HG02763 (cell line): ENCODE results near the gene TAF4.
"Not testable (repeated sequence)": the region's sequence is repeated elsewhere in the genome, so short reads cannot be mapped to it uniquely, and the experiment has no call there.

Experiments
- ATAC-seq: cut with Tn5 transposase; IDR thresholded peaks from one replicate; pipeline ENCODE4 v1.9.1; 2021; ENCODE audit warnings: mild to moderate bottlenecking, moderate library complexity; ENCODE audit not compliant: unreplicated experiment

TAF4 gene

DNA sequence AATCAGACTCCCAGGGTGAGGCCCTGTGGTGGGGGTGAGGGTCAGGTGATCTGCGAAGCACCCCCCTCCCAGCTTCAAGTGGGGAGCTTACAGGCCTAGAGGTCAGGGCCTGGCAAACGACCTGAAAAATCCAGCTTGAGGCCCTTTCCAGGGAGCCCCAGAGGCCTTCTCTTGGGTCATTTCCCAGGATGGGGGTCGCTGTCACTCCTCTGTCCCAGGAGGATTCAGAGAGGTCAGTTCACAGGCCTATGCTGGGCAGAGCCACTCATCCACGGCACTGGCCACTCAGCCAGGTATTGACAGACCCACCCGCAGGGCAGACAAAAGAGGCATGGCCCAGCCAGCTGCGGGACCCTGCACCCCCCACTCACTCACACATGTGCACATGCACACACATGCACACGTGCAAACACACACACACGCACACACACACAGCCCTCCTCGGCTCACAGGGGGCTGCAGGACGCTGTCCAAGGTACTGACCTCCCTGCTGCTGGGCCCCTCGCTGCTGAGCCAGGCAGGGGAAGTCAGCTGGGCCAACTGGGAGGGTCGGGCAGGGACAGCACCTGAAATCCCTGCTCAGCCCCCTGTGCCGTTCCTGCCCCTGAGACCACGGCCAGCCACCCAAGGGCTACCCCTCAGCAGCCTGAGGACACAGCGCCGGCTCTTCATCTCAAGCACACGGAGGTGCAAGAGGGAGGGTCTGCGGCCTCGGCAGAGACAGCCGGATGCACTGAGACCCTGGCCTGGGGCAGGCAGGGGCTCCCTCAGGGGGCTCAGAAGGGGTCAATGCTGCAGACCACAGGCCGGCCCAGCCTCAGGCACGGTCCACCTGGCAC, 113.8 kb downstream of the TAF4 start:
- no peak for ATAC-seq

DNA sequence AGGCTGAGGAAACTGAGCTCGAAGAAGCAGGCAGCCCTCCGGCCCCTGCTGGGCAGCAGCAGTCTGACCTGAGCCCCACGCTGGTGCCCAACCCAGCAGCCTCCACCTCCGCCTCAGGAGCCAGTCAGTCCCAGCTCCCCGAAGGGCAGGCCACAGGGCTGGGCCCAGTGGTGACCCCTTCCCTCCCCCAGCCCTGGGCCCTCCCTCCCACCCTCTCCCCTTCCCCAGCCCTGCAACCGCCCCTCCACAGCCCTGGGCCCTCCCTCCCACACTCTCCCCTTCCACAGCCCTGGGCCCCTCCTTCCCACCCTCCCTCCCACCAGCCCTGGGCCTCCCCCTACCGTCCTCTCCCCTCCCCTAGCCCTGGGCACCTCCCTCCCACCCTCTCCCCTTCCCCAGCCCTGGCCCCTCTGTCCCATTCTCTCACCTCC, 115.0 kb downstream of the TAF4 start:
- no peak for ATAC-seq

DNA sequence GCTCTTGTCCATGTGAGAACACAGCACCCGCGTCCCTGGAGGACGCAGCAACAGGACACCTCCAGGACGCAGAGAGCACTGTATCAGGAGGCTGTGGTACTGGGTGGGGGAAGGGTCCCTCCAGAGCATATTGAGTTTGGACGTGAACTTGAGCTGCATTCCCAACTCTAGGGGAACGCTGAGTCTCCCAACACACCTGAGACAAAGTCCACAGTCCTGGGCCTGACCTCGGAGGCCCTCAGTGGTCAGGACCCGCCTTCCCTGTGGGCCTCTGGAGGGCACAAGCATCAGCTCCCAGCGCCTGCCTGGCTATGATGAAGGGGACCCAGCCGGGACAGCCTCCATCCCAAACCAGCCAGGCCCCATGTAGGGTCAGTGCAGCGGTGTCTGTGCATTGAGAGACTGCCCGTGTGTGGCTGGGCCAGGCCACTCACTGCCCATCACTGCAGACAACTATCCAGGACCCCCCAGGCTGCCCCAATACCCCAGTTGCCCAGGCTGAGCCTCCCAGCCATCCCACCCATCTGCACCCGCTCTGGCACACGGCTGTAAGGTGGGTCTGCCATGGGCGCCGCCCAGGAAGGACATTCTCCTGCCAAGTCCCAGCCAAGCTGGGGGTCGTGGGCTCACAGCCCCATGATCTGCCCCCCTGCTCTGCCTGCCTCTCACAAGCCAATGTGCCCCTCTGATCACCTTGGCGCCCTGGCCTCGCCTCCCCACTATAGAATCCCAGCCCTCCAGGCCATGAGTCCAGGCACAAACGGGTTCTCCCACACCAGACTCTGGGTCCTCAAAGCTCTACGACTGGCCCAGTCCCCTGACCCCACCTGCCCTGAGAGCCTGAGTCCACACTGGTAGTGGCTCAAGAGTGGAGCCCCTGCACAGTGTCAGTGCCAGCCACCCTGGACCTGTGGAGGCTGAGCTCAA, 115.7 kb downstream of the TAF4 start:
- ATAC-seq = no peak

DNA sequence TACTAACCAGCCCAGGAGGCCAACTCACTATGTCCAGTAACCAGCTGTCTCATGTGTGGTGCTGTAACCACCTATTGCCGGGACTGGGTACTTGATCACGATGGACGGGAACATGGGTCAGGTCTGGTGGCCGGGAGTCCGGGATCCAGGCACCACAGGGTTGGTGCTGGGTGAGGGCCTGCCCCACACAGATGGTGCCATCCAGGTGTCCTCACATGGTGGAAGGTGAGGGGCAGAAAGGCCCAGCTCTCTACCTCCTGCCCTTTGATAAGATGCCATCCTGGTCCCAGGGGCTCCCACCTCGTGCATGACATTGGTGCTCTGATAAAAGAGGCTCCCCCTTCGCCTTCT, 116.3 kb downstream of the TAF4 start:
- no peak for ATAC-seq

DNA sequence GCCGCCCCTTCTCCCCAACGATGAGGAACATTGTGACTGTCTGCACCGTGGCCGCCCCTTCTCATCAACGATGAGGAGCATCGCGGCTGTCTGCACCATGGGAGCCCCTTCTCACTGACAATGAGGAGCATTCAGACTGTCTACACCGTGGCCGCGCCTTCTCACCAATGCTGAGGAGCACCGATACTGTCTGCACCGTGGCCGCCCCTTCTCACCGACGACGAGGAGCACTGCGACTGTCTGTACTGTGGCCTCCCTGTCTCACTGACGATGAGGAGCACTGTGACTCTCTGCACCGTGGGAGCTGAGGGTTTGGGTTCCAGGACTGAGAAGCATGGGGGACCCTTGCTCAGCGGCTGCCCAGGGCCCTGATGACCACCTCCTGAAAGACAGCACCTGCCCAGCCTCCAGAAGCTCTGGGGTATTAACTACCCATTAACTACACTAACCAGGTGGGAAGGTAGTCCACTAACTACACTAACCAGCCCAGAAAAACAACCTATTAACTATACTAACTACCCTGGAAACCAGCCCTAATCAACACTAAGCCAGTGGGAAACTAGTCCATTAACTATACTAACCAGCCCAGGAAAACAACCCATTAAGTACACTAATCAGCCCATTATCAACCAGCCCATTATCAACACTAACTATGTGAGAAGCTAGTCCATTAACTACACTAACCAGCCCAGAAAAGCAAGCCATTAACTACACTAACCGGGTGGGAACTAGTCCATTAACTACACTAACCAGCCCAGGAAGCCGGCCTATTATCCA, 116.9 kb downstream of the TAF4 start:
- no peak for ATAC-seq

DNA sequence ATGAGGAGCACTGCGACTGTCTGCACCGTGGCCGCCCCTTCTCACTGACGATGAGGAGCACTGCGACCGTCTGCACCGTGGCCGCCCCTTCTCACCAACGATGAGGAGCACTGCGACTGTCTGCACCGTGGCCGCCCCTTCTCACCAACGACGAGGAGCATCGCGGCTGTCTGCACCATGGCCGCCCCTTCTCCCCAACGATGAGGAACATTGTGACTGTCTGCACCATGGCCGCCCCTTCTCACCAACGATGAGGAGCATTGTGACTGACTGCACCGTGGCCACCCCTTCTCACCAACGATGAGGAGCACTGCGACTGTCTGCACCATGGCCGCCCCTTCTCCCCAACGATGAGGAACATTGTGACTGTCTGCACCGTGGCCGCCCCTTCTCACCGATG, 117.6 kb downstream of the TAF4 start:
- ATAC-seq = not testable (repeated sequence)

DNA sequence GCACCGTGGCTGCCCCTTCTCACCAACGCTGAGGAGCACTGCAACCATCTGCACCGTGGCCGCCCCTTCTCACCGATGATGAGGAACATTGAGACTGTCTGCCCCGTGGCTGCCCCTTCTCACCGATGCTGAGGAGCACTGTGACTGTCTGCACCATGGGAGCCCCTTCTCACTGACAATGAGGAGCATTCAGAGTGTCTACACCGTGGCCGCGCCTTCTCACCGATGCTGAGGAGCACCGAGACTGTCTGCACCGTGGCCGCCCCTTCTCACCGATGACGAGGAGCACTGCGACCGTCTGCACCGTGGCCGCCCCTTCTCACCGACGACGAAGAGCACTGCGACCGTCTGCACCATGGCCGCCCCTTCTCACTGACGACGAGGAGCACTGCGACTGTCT, 120.2 kb downstream of the TAF4 start:
- ATAC-seq = not testable (repeated sequence)

DNA sequence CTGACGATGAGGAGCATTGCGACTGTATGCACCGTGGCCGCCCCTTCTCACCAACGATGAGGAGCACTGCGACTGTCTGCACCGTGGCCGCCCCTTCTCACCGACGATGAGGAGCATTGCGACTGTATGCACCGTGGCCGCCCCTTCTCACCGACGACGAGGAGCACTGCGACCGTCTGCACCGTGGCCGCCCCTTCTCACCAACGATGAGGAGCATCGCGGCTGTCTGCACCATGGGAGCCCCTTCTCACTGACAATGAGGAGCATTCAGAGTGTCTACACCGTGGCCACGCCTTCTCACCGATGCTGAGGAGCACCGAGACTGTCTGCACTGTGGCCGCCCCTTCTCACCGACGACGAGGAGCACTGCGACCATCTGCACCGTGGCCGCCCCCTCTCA, 120.7 kb downstream of the TAF4 start:
- not testable (repeated sequence) for ATAC-seq

DNA sequence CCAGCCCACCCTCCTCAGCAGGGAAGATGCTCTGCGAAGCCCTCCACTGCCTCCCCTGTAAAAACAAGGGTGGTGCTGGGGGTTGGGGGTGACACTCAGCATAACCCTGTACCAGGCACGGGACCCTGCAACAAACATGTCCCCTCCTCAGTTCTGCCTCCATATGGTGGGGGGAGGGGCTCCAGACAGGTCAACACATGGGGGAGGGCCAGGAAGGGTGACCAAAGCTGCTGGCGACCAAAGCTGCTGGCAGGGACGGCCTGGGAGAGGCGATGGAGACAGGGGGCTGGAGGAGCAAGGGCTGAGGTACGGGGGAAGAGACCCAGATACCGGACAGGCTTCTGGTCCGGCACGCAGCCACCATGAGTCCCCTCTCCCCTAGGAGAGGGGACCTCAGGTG, 123.2 kb downstream of the TAF4 start:
- ATAC-seq = no peak

DNA sequence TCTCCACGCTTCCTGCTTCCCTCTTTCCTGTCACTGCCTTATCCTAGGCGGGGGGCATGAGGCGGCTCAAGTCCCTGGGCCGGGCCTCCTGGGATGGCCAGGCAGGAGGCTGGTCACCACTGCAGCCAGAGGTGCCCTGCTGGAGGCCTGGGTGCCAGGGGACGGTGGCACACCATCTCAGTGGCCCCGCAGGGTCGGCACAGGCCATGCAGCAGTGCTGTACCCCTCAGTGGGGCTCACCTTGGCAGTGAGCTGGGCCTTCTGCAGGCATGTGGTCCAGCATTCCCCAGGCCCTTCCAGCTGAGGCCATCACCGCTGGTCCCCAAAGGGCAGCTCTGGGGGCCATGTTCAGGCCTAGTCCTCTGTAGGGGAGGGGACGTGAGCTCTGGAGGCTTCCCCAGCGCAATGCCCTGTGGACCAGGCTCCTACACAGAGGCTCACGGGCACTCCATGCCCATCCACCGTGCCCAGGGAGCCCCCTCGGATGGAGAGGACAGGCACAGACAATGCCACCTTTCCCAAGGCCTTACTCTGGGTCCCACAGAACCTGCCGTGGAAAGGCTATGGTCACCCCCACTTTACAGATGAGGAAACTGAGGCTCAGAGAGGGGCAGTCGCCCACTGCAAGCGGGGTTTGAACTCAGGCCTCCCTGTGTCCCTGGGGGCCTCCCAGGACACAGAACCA, 123.8 kb downstream of the TAF4 start:
- no peak for ATAC-seq

DNA sequence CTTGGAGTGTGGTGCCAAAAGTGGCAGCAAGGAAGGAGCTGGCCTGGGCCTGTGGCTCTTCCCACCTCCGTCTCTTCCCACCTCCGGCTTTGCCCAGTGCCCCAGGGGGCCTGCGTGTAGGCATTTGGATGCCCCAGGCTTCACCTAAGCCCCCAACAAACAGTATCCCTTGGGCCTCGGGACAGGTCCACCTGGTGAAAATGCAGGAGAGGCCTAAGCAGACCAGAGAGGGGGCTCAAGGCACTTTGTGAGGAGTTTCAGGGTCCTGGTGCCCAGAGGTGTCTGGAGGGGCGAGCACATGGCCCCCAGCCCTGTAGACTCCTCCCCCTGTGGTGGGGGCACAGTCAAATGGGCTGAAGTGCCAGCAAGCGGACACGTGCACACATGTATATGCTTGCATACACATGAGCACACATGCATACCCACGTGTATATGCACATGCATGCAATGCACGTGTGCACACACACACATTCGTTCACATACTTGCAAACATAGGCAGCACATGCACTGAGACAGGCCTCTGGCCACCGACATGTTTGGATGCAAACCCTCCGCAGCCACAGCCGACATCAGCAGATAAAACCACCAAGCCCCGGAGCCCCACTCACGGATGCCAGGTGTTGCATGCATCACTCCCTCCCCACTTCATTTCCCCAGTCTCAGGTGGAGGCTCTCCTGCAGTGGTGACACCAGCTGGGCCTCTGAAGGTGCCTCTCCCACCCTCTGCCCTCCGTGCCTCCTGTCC, 124.5 kb downstream of the TAF4 start:
- no peak for ATAC-seq

DNA sequence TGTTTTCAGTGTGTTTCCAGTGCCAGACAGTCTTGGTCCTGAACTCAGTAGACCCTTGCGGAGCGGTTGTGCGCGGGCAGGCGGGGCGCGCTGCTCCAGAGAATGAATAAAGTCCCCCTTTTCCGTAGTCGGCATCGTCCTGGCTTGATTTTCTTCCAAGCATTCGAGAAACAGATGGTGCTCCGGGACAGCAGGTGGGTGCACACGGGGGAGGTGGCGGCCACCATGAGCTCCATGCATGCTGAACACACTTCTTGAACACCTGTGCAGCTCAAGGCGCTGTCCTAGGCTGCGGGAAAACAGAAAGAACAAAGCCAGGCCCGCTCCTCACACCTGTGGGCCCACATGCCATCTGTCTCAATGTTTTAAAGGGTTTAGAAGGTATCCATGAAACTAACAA, 125.2 kb downstream of the TAF4 start:
- ATAC-seq = no peak

DNA sequence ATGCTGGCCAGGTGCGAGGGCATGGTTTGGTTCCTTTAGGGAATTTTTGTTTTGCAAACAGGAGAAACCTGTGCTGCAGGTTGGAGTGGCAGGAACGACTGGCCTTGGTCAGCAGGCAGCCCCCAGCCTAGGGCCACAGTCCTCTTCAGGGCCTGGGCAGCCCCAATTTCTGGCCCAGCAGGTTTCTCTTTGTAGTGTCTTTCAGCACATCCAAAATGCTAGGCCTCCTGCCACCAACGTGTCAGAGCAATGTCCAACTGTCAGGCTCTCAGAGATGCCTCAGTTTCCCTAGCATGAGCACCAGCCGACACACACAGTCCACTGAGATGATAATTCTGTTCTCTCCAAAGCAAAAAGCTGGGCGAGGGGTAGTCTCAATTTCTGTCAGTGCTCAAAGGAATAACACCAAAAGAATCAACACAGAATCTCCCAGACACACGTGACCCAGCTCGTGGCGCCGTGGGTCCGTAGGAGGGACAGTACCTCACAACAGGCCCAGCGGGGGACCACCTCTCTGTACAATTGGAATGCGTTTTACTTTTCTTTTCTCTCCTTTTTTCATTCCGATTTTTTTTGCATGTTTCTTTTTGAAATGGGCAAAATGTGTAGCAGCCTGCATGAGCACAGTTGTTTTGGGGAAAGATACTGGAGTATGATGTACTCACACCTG, 125.9 kb downstream of the TAF4 start:
- ATAC-seq = no peak

DNA sequence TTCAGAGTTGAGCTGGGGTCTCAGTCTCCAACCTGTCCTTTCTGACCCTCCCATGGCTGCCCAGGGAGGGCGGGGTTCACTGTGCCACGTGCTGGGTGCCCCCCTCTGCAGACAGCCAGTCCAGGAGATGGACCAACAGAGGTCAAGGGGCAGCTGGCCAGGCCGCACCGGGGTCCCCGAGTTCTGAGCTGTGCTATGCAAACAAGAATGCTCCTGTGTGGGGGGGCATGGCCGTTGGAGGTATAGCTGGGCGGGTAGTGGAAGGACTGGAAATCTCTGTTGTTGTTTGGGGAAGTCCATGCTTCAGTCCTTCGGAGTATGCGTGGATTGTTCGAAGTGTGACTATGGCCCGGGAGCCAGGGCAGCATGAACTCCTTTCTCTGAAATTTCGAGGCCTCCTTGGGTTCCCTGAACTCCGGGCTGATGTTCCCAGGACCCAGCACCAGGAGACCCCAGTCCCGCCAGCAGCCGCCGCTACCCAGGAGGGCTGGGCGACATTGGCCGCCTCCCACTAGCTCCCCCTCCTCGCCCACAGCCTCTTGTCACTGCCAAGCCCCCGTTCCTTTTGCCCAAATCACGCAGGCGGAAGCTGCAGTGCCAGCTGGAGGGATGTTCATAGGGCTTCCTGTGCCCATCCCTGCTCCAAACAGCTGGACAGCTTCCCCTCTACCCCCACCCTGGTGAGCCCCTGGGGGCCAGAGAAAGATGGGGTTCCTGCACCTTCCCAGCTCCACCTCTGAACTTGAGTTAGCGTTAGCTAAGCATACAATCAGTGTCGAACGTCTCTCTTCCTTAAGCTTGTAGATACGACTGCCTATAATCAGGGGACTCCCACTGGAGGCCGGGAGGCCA, 126.6 kb downstream of the TAF4 start:
- no peak for ATAC-seq

DNA sequence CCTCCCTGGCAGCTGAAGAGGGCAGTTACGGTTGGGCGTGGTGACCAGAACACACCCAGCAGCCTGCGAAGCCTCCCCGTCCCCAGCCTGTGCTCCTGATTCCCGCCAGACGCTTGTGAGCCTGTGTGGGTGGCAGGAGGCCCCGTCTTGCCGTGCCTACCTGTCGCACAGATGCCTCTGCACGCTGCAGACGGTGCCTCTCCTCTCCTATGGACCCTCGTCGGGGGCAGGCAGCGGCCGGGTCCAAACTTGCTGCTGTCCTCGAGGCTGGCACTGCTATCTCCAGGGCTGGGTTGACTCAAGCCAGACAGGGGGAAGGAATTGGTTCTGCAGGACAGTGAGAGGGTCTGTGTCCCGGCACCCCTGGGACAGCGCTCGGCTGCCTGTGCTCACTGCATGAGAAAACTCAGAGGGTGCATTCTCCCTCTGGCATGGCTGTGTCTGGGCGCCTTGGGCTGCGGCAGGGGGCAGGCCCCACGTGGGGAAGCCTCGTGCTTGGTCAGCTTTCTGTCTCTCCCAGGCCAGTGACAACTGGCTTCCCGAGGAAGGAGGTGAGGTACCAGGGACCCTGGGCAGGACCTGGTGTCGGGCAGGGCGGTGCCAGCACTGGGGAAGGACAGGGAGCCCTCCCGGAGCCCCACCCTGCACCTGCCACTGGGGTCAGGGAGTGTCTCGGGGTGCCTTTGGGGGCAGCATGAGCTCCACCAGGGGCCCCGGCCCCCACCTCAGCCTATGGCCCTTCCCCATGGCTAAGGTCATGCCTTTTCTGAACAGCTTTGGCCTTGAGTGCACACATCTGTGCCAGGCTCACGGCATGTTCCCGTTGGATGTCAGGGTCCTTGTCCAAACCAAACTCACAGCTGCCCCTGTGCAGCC, 127.5 kb downstream of the TAF4 start:
- no peak for ATAC-seq

DNA sequence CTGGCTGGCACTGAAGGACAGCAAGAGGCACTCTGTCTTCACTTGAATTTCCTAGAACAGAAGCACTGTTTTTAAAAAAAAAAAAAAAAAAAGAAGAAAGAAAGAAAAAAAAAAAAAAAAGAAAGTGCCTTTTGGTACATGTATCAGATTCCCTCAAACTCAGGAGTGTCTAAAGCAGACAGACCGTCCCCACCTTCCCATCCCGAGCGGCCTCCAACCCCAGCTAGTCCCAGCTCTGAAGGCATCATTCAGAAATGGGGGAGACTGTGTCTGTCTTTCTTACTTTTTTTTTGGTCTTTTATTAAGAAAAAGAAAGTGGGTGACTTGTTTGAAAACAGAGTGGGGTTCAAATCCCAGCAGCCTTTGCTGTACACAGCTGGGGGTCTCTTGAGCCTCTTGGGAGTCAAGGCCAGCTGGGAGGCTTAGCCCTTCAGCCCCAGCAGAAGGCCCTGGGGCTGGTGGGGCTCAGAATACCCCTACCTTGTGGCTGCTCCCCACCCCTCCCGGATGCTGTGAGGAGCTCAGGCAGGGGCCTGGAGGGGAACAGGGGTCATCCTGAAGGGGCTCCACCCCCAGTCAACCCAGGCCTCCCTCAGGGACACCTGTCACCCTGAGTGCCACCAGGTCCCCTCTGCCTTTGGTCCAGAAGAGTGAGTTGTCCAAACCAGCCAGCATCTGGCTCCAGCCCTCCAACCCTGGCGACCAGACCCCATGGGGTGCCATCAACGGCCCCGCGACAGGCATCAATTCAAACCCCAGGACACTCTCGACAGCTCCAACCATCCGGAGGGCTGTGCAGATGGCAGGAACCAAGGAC, 128.3 kb downstream of the TAF4 start:
- no peak for ATAC-seq

DNA sequence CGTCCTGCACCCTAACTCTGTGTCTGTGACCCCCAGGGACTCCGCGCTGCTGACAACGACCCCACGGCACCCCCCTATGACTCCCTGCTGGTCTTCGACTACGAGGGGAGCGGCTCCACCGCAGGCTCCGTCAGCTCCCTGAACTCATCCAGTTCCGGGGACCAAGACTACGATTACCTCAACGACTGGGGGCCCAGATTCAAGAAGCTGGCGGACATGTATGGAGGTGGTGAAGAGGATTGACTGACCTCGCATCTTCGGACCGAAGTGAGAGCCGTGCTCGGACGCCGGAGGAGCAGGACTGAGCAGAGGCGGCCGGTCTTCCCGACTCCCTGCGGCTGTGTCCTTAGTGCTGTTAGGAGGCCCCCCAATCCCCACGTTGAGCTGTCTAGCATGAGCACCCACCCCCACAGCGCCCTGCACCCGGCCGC, 129.0 kb downstream of the TAF4 start:
- no peak for ATAC-seq
